Duodenal mucosa (tissue), 2 donors: ENCODE measurements around the gene BCKDHA.

Experiments
- H3K27ac ChIP-seq: one replicate; pipeline ENCODE4 v1.7.0; 2013; ENCODE audit warnings: low read depth, low read length
- H3K27me3 ChIP-seq, 2 donors: one replicate each; pipeline ENCODE4 v1.7.0; 2013; ENCODE audit warnings: low read length in 2 of 2, control low read depth in 1 of 2; ENCODE audit not compliant: insufficient read depth in 2 of 2, control insufficient read depth in 1 of 2
- H3K36me3 ChIP-seq, 2 donors: one replicate each; pipeline ENCODE4 v1.7.0; 2013; ENCODE audit warnings: low read length in 2 of 2, control low read depth in 1 of 2; ENCODE audit not compliant: insufficient read depth in 2 of 2, control insufficient read depth in 1 of 2
- H3K4me1 ChIP-seq, 2 donors: one replicate each; pipeline ENCODE4 v1.7.0; 2013; ENCODE audit warnings: low read length in 2 of 2, control low read depth in 1 of 2; ENCODE audit not compliant: insufficient read depth in 2 of 2, control insufficient read depth in 1 of 2
- H3K4me3 ChIP-seq, 2 donors: one replicate each; pipeline ENCODE4 v1.7.0; 2013; ENCODE audit warnings: low read length in 2 of 2, low read depth in 1 of 2
- H3K9ac ChIP-seq, 2 donors: one replicate each; pipeline ENCODE4 v1.7.0; 2013; ENCODE audit warnings: low read length in 2 of 2, low read depth in 1 of 2
- H3K9me3 ChIP-seq, 2 donors: one replicate each; pipeline ENCODE4 v1.7.0; 2013; ENCODE audit warnings: low read length in 2 of 2, control low read depth in 1 of 2; ENCODE audit not compliant: control insufficient read depth in 1 of 2

Gene BCKDHA

DNA sequence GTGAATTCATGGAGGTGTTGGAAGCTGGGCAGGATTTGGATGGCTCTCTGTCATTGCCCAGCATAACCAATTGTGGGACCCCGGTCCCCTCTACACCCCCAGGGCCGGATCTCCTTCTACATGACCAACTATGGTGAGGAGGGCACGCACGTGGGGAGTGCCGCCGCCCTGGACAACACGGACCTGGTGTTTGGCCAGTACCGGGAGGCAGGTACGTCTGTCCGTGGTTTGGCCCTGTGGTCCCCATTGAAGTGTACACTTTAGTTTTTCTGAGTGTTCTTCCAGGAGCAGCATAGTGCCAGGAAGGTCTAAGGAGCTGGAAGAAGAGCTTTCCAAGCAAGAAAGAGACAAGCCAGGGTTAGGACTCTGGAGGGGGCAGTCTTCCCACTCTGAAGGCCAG, 16.3 kb downstream of the BCKDHA start:
- no peaks in the 10 kb centered on the region for H3K27me3 ChIP-seq
- H3K4me3 ChIP-seq = no peak overlapping the region
- peaks cover 14 to 61% of the 10 kb centered on the region in 2 donors for H3K36me3 ChIP-seq
- no peak overlapping the region for H3K27ac ChIP-seq
- H3K9me3 ChIP-seq = no peaks in the 10 kb centered on the region
- H3K4me1 ChIP-seq = peaks cover 17 to 21% of the 10 kb centered on the region in 2 donors
- H3K9ac ChIP-seq = no peak overlapping the region

DNA sequence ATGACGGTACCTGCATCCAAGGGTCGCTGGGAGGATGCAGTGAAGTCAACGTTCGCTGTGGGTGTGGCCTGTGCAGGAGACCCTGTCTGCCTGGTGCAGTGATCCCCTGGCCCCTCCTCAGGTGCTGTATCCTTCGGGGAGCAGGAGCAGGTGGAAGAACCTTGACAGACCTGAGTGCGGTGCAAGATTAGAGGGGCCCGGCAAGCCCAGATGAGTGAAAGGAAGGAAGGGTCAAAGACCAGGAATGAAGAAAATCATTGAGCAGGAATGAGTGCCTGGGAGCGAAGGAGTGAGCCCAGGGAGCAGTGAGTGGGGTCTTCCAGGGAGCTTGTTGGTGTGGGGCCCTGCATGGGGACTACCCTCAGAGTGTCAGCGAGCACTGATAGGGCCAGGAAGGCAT, 16.8 kb downstream of the BCKDHA start:
- Histone ChIP-seq H3K27ac (no peak overlapping the region), H3K4me3 (no peak overlapping the region), H3K9ac (no peak overlapping the region), H3K4me1 (peaks cover 16 to 17% of the 10 kb centered on the region in 2 donors), H3K9me3 (no peaks in the 10 kb centered on the region), H3K27me3 (no peaks in the 10 kb centered on the region), H3K36me3 (peaks cover 17 to 66% of the 10 kb centered on the region in 2 donors)

DNA sequence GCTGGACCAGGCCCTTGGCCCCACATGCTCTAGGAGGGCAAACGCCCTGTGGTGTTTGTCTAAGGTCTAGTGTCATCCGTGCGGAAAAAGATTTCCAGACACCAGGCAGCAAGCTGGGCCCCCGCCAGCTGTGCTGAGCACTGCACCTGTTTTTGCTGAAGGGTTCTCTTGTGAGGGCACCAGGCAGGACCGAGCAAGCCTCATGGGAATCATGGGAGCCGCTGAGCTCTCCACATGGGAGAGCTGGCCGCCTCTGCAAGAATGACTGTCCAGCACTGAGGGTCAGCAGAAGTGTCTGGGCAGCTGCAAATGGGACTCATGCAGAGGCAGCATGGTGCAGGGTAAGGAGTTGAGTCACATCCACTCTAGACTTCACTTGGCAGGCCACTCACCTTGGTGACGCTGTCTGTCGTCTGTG, 17.5 kb downstream of the BCKDHA start:
- Histone ChIP-seq H3K9me3 (no peaks in the 10 kb centered on the region), H3K27ac (no peak overlapping the region), H3K36me3 (peaks cover 14 to 72% of the 10 kb centered on the region in 2 donors), H3K27me3 (no peaks in the 10 kb centered on the region), H3K4me1 (peaks cover 12 to 13% of the 10 kb centered on the region in 2 donors), H3K4me3 (no peak overlapping the region), H3K9ac (no peak overlapping the region)

DNA sequence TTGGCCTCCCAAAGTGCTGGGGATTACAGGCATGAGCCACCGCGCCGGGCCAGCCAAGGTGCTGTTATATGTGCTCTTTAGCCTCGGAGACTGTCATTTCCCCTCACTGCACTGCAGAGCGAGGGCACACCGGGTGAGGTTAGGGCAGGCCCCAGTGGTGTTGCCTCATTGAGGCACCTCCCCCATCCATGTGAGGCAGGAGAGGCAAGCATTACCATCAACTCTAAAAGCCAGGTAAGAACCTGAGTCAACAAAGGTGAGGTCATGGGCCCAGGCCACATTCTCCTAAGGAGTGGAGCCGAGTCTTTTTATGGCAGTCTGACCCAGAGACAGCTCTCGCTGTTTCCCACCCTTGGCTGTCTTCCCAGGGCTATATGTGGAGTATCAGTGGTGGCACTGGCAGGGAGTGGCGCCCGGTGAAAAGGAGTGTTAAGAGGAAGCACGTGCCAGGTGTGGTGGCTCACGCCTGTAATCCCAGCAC, 18.6 kb downstream of the BCKDHA start:
- Histone ChIP-seq H3K27ac (peak overlapping the region; percentile 54), H3K4me1 (peaks cover 17 to 22% of the 10 kb centered on the region in 2 donors), H3K36me3 (peaks cover 14 to 68% of the 10 kb centered on the region in 2 donors), H3K9ac (no peak overlapping the region), H3K9me3 (no peaks in the 10 kb centered on the region), H3K27me3 (no peaks in the 10 kb centered on the region), H3K4me3 (no peak overlapping the region)

DNA sequence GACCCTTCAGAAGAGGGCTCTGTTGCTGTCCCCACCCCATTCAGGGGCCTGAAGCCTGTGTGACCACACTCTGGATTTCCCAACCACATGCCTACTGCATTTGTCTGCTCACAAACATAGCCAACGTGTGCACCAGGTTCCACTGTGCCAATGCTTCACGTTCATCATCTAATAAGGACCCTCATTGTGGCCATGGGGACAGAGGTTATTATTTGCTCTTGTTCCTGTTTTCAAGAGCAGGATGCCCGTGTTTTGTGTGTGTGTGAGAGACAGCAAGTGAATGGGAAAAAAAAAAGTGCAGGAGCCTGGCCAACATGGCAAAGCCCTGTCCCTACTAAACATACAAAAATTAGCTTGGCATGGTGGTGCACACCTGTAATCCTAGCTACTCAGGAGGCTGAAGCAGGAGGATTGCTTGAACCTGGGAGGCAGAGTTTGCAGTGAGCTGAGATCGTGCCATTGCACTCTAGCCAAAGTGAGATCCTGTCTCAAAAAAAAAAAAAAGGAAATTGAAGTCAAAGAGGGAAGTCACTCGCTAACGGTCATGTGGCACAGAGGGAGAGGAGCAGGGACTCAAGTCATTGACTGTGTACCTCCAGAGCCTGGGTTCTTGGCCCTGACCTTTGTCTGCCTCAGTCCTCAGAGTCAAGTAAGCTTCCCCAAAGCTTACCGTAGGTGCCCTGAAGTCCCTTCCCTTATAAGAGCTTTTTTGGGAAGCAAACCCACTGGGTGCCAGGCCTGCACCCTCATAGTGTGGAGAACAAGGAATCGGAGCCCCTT, 22.7 kb downstream of the BCKDHA start:
- H3K9me3 ChIP-seq = no peaks in the 10 kb centered on the region
- H3K27ac ChIP-seq = peak overlapping the region; percentile 24
- no peaks in the 10 kb centered on the region for H3K27me3 ChIP-seq
- H3K9ac ChIP-seq = no peak overlapping the region
- H3K4me3 ChIP-seq = no peak overlapping the region
- peaks cover 38 to 42% of the 10 kb centered on the region in 2 donors for H3K4me1 ChIP-seq
- peaks cover 34 to 65% of the 10 kb centered on the region in 2 donors for H3K36me3 ChIP-seq

DNA sequence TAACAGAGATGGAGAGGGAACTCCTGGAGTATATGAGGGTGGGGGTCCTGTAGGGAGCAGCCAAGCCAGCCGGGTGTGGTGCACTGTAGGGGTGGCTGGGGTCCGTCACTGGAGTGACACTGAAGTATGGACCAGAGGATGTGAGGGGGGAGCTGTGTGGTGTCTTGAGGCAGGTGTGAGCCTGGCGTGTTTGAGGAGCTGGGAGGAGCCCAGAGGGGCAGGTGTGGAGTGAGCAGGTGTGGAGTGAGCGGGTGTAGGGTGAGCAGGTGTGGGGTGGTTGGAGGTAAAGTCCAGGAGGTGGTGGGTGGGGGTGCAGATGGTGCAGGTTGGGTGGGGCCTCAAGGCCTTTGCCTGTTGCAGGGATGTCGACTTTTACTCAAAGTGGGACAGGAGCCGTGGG, 23.7 kb downstream of the BCKDHA start:
- no peak overlapping the region for H3K9ac ChIP-seq
- no peaks in the 10 kb centered on the region for H3K27me3 ChIP-seq
- H3K36me3 ChIP-seq = peaks cover 34 to 61% of the 10 kb centered on the region in 2 donors

DNA sequence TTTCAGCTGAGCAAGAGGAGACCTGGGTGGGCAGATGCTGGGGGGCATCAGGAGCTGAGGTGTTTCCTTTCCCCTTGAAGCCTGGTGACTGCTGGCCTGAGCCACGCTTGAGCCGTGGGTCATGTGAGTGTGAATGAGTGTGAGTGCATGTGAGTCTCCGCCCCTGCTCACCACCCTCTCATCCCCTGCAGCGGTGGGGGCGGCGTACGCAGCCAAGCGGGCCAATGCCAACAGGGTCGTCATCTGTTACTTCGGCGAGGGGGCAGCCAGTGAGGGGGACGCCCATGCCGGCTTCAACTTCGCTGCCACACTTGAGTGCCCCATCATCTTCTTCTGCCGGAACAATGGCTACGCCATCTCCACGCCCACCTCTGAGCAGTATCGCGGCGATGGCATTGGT, 24.4 kb downstream of the BCKDHA start:
- H3K27ac ChIP-seq = no peak overlapping the region
- peaks cover 34 to 56% of the 10 kb centered on the region in 2 donors for H3K36me3 ChIP-seq
- H3K27me3 ChIP-seq = no peaks in the 10 kb centered on the region
- H3K4me3 ChIP-seq = peak overlapping the region in 1 of 2 donors; percentile 21
- peak overlapping the region; percentile 25 to 39 for H3K9ac ChIP-seq
- H3K4me1 ChIP-seq = peaks cover 47 to 53% of the 10 kb centered on the region in 2 donors
- no peaks in the 10 kb centered on the region for H3K9me3 ChIP-seq

More for the DNA sequence above, 23.7 kb downstream of the BCKDHA start:
- Histone ChIP-seq H3K4me3 (peak overlapping the region in 1 of 2 donors; percentile 21), H3K4me1 (peaks cover 47 to 49% of the 10 kb centered on the region in 2 donors), H3K9me3 (no peaks in the 10 kb centered on the region), H3K27ac (no peak overlapping the region)

DNA sequence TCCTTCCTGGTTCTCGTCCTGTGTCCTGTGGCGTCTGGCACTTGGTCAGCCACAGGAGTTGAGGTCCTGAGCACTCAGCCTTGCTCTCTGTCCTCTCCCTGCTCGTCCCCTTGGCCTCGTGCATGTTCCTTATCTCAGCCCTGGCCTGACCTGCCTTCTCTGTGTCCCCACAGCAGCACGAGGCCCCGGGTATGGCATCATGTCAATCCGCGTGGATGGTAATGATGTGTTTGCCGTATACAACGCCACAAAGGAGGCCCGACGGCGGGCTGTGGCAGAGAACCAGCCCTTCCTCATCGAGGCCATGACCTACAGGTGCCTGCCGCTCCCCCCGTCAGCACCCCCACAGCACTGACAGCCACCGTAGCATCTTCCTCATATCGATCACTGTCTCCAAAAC, 24.8 kb downstream of the BCKDHA start:
- Histone ChIP-seq H3K4me1 (peaks cover 47 to 53% of the 10 kb centered on the region in 2 donors), H3K36me3 (peaks cover 34 to 51% of the 10 kb centered on the region in 2 donors), H3K4me3 (no peak overlapping the region), H3K9me3 (no peaks in the 10 kb centered on the region), H3K27me3 (no peaks in the 10 kb centered on the region), H3K27ac (no peak overlapping the region), H3K9ac (no peak overlapping the region)

DNA sequence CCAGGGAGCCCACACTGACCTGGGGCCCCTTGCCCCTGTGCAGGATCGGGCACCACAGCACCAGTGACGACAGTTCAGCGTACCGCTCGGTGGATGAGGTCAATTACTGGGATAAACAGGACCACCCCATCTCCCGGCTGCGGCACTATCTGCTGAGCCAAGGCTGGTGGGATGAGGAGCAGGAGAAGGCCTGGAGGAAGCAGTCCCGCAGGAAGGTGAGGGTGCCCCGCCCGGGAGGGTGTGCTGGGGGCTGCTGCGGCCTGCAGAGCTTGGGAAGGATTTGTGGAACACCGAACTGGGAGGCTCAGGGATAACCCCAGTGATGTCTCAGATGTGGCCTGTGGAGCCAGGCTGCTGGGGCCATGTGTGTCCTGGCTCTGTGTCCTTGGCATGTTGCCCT, 25.3 kb downstream of the BCKDHA start:
- Histone ChIP-seq H3K9ac (no peak overlapping the region), H3K9me3 (no peaks in the 10 kb centered on the region), H3K27ac (no peak overlapping the region), H3K4me1 (peaks cover 52 to 57% of the 10 kb centered on the region in 2 donors), H3K36me3 (peaks cover 34 to 49% of the 10 kb centered on the region in 2 donors), H3K4me3 (no peak overlapping the region), H3K27me3 (no peaks in the 10 kb centered on the region)

DNA sequence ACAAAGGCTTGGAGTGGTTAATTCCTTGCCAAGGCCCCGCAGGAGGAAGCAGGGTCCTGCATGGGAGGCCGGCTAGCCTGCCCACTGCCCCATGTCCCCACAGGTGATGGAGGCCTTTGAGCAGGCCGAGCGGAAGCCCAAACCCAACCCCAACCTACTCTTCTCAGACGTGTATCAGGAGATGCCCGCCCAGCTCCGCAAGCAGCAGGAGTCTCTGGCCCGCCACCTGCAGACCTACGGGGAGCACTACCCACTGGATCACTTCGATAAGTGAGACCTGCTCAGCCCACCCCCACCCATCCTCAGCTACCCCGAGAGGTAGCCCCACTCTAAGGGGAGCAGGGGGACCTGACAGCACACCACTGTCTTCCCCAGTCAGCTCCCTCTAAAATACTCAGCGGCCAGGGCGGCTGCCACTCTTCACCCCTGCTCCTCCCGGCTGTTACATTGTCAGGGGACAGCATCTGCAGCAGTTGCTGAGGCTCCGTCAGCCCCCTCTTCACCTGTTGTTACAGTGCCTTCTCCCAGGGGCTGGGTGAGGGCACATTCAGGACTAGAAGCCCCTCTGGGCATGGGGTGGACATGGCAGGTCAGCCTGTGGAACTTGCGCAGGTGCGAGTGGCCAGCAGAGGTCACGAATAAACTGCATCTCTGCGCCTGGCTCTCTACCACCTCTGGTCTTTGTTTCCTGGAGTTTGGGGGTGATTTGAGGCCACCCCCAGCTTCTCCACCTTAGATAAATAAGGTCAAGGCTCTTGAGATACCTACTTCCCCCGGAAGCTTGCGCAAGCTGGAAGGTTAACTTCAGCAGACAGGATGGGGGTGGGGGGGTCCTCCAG, 26.9 kb downstream of the BCKDHA start:
- peaks cover 30 to 34% of the 10 kb centered on the region in 2 donors for H3K36me3 ChIP-seq
- peak overlapping the region; percentile 76 to 82 for H3K4me3 ChIP-seq
- no peaks in the 10 kb centered on the region for H3K27me3 ChIP-seq
- H3K4me1 ChIP-seq = peaks cover 63 to 69% of the 10 kb centered on the region in 2 donors
- H3K9me3 ChIP-seq = no peaks in the 10 kb centered on the region
- peak overlapping the region; percentile 55 for H3K27ac ChIP-seq
- peak overlapping the region; percentile 92 to 97 for H3K9ac ChIP-seq
